Medulla oblongata (tissue), 1 donor: ENCODE data around the gene CHRD.
"Not testable (repeated sequence)": the region's sequence is repeated elsewhere in the genome, so short reads cannot be mapped to it uniquely, and the experiment has no call there.

Experiments
- DNase-seq: peaks from one replicate; pipeline ENCODE4 v3.0.0-alpha.2; 2015; ENCODE audit errors: extremely low spot score

Gene CHRD

GRCh38 chr3:184379358-184380184, at the start of gene CHRD:
CHRD (plus strand) TSS chr3:184380054; CDS start chr3:184380319, 265 bp downstream.
- no peak for DNase-seq

GRCh38 chr3:184332370-184333090, 47.3 kb upstream of the CHRD start:
- DNase-seq: no peak

DNA sequence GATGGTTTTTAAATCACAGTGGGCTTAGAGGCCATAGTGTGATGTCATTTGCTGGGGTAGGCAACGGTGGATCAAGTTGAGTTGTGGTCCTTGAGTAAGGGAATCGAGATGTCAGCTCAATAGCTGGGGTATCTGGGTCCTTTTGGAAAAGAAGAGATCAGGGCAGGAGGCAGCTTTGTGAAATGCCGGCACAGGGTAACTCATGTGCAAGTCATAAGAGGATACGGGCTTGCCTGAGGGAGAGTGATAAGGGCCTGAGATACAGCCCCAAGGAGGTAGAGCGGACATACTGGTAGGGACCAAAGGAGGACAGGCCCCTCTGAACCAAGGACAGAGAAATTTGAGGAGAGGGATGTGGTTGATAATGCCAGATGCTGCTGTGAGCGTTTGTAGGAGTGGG, 46.7 kb upstream of the CHRD start:
- DNase-seq: no peak

- DNase-seq: no peak
Measured at GRCh38 chr3:184333700-184334099, 46.2 kb upstream of the CHRD start.

GRCh38 chr3:184334470-184335158, 45.2 kb upstream of the CHRD start:
- DNase-seq: no peak

DNA sequence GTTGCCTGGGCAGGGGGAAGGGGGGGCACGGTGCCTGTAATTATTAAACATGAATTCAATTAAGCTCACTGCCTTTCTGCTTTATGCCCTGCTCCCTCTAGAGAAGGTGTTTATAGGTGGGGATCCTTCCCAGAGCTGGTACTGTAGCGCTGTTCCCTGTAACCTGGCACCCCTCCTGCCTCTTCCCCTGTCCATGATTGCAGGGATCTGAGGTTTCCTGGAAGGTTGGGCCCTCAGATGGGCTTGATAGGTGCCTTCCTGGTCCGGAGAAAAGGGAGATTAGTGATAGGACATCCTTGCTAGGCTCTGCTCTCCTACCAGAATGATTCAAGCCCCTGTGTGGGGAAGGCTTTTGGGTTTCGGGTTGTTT, 44.6 kb upstream of the CHRD start:
- DNase-seq: no peak

GRCh38 chr3:184335661-184336546, 44.0 kb upstream of the CHRD start:
- DNase-seq: peak; percentile 88

DNA sequence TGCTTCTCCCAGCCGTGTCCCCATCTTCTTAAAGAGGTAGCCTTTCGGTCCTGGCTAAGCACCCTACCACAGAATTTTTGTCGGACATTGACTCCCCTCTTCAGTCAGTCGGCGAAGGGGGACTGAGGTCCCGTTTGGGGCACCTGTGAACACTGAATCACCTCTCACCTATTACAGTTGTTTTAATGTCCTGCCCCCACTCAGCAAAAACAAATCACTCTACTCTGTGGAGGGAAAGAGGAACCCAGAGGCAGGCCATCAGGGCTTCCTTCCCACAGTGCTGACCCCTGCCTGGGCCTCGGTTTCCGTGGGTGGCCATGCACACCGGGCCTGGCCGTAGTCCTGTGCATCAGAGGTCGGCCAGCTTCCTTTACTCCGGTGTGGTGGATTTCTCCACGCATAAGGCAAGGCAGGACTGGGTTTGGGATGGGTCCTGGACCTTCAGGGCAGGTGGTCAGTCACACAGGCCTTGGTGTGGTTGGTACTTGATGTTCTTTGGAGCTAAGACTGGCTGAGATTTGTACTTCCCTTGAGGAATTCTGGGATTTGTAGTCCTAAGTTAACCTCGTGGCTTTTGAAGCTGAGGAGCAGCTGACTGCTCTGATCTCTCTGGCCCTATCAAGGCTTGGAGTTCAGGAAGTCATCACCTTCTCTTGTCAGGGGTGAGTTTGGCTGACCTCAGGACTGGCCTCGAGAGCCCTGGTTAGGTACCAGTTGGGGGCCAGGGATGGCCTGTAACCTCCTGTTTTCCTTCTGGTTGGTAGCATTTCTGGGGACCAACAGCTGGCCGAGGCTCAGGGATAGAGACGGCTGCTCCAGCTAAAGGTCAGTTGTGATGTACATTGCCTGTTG, 43.1 kb upstream of the CHRD start:
- peak; percentile 86 for DNase-seq

GRCh38 chr3:184337399-184337714, 42.5 kb upstream of the CHRD start, which contains the start of gene FAM131A:
FAM131A (plus strand) TSS chr3:184337600; CDS start chr3:184337631, 31 bp downstream.
- DNase-seq: peak; percentile 80

DNA sequence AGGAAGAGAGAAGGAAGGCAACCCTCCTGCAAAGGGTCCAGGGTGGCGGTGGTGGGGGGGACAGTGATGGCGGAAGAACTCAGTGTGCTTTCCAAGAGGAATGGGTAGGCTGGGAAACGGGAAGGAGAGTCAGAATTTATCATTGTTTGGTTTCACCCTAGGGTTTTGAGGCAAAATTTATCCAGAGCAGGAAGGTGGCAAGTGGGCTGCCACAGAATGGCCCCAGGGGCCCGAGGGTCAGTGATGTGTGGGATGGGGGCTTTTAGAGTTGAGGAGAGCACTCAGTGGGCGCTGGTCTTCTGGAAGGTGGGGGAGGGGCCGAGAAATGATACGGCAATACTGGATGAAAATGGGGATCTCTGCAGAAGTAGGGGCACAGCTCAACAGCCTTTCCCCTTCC, 41.9 kb upstream of the CHRD start:
- no peak for DNase-seq

- DNase-seq: peak; percentile 84
Measured at GRCh38 chr3:184338511-184338945, 41.3 kb upstream of the CHRD start.

GRCh38 chr3:184339001-184339400, 40.9 kb upstream of the CHRD start:
- DNase-seq: no peak

- DNase-seq: not testable (repeated sequence)
Measured at GRCh38 chr3:184339451-184340135, 40.3 kb upstream of the CHRD start.

DNA sequence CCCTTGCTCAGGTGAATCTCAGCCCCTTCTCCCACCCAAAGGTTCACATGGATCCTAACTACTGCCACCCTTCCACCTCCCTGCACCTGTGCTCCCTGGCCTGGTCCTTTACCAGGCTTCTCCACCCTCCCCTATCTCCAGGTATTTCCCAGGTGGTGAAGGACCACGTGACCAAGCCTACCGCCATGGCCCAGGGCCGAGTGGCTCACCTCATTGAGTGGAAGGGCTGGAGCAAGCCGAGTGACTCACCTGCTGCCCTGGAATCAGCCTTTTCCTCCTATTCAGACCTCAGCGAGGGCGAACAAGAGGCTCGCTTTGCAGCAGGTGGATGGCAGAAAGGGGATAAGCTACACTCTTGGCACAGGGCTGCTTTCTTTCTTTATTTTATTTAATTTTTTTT, 37.9 kb upstream of the CHRD start:
- no peak for DNase-seq

GRCh38 chr3:184343200-184343876, 36.5 kb upstream of the CHRD start:
- no peak for DNase-seq

- peak; percentile 44 for DNase-seq
Measured at GRCh38 chr3:184344579-184345316, 35.1 kb upstream of the CHRD start.

- peak; percentile 97 for DNase-seq
Measured at GRCh38 chr3:184345317-184346144, 34.3 kb upstream of the CHRD start.
